Chondrocyte (in vitro differentiated cells): ENCODE measurements around the gene GRIK1. TPM values are rescaled to one million over a fixed set of nuclear protein-coding genes. Genes with fewer than 3 reads are reported as not detected.

Experiments
- DNase-seq: peaks from one replicate; pipeline ENCODE4 v3.0.0; 2021; ENCODE audit warnings: mixed read lengths, low spot score
- H3K27ac Mint-ChIP-seq: one replicate; pipeline ENCODE4 v1.8.0; 2021; ENCODE audit warnings: mild to moderate bottlenecking, moderate library complexity, mixed read lengths; ENCODE audit not compliant: unreplicated experiment
- H3K27me3 Mint-ChIP-seq: 2 replicates; pipeline ENCODE4 v1.8.0; 2021; ENCODE audit warnings: low read depth, mixed read lengths
- H3K36me3 Mint-ChIP-seq: 2 replicates; pipeline ENCODE4 v1.8.0; 2021; ENCODE audit warnings: low read depth, mixed read lengths
- H3K4me1 Mint-ChIP-seq: 2 replicates; pipeline ENCODE4 v1.8.0; 2021; ENCODE audit warnings: low read depth, mild to moderate bottlenecking, mixed read lengths
- H3K4me3 Mint-ChIP-seq: one replicate; pipeline ENCODE4 v1.8.0; 2021; ENCODE audit warnings: mild to moderate bottlenecking, moderate library complexity, mixed read lengths; ENCODE audit not compliant: unreplicated experiment
- H3K9me3 Mint-ChIP-seq: 2 replicates; pipeline ENCODE4 v1.8.0; 2021; ENCODE audit warnings: low read depth, mixed read lengths
- CTCF ChIP-seq: fragments of 200-600 bp; sonication (generic); IDR thresholded peaks from 2 replicates; pipeline ENCODE4 v1.5.0; 2021; ENCODE audit warnings: antibody characterized with exemption, mild to moderate bottlenecking, moderate library complexity
- total RNA-seq: library from RNA; stranded (reverse); gene quantifications from 3 replicates; pipeline ENCODE4 v1.2.1, GENCODE V29; 2021

GRIK1 gene
- total RNA-seq, 1 donor from 2014 or later, result 1.2 TPM

- no peak for DNase-seq
- Mint-ChIP-seq H3K4me1 (peaks cover 5% of the 10 kb centered on the region), H3K36me3 (no peaks in the 10 kb centered on the region), H3K27me3 (no peaks in the 10 kb centered on the region), H3K4me3 (no peak overlapping the region), H3K27ac (no peak overlapping the region), H3K9me3 (no peaks in the 10 kb centered on the region)
- TF ChIP-seq CTCF, result no peak
These were observed 390.2 kb downstream of the GRIK1 start for GRCh38 chr21:29549614-29550013.

DNA sequence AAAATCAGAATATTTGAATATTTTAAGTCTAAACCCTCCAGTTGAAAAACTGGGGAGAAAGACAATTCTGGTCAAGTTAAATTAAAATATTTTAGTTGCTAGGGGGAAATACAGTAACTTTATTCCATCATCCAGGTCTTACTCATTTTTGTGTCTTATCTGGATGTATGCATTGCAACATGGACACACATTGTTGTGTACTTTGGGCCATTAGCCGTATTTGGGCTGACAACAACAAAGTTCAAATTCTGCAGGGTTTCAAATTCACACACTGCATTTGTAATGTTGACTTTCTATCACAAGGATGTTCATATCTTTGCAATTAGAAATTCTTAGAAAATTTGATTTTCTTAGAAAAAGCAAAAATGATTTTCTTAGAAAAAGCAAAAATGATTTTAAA, 391.8 kb downstream of the GRIK1 start:
- Mint-ChIP-seq H3K9me3 (no peaks in the 10 kb centered on the region), H3K27ac (no peak overlapping the region), H3K4me1 (peaks cover 5% of the 10 kb centered on the region), H3K4me3 (no peak overlapping the region), H3K36me3 (no peaks in the 10 kb centered on the region), H3K27me3 (no peaks in the 10 kb centered on the region)
- TF ChIP-seq CTCF, result no peak
- DNase-seq, result no peak

- Mint-ChIP-seq H3K4me3 (no peak overlapping the region), H3K27me3 (no peaks in the 10 kb centered on the region), H3K9me3 (no peaks in the 10 kb centered on the region), H3K4me1 (peaks cover 13% of the 10 kb centered on the region), H3K27ac (peak overlapping the region; percentile 52), H3K36me3 (no peaks in the 10 kb centered on the region)
- TF ChIP-seq CTCF, result no peak
- no peak for DNase-seq
These were observed 393.7 kb downstream of the GRIK1 start for GRCh38 chr21:29546071-29546470.

GRCh38 chr21:29540289-29540688, 399.5 kb downstream of the GRIK1 start:
- Mint-ChIP-seq H3K27ac (no peak overlapping the region), H3K4me1 (peaks cover 35% of the 10 kb centered on the region), H3K36me3 (peaks cover 1% of the 10 kb centered on the region), H3K27me3 (no peaks in the 10 kb centered on the region), H3K4me3 (no peak overlapping the region), H3K9me3 (peaks cover 6% of the 10 kb centered on the region)
- no peak for TF ChIP-seq CTCF
- no peak for DNase-seq

GRCh38 chr21:29538115-29538514, 401.7 kb downstream of the GRIK1 start:
- Mint-ChIP-seq H3K27me3 (no peaks in the 10 kb centered on the region), H3K4me3 (no peak overlapping the region), H3K27ac (peak overlapping the region; percentile 25), H3K9me3 (peaks cover 6% of the 10 kb centered on the region), H3K4me1 (peaks cover 35% of the 10 kb centered on the region), H3K36me3 (peaks cover 1% of the 10 kb centered on the region)
- TF ChIP-seq CTCF, result no peak
- DNase-seq, result no peak
